Activated T-helper 2 cell treated with anti-CD3 and anti-CD28 coated beads, Interferon-gamma antibody, Interleukin-2, Interleukin-4, amounts not matched to agents 10 μg/mL and 5 μg/mL and 100 μg/mL, durations not matched to agents 14 hours and 24 hours and 36 hours (primary cell): ENCODE data around the gene MTMR3. TPM values are rescaled to one million over a fixed set of nuclear protein-coding genes. Genes with fewer than 3 reads are reported as not detected.

Experiments
- DNase-seq: peaks from one replicate; pipeline ENCODE4 v3.0.0; 2021; ENCODE audit warnings: low spot score
- H3K27ac Mint-ChIP-seq: one replicate; pipeline ENCODE4 v1.8.0; 2021; ENCODE audit warnings: mixed read lengths
- H3K27me3 Mint-ChIP-seq: one replicate; pipeline ENCODE4 v1.8.0; 2021; ENCODE audit warnings: low read depth, mixed read lengths
- H3K36me3 Mint-ChIP-seq: one replicate; pipeline ENCODE4 v1.8.0; 2021; ENCODE audit warnings: low read depth, mixed read lengths
- H3K4me1 Mint-ChIP-seq: one replicate; pipeline ENCODE4 v1.8.0; 2021; ENCODE audit warnings: low read depth, mixed read lengths
- H3K4me3 Mint-ChIP-seq: one replicate; pipeline ENCODE4 v1.8.0; 2021; ENCODE audit warnings: low read depth, mild to moderate bottlenecking, moderate library complexity, mixed read lengths
- H3K9me3 Mint-ChIP-seq: one replicate; pipeline ENCODE4 v1.8.0; 2021; ENCODE audit warnings: mixed read lengths
- intact Hi-C: fragments of 100-400 bp; cut with micrococcal nuclease; formaldehyde crosslinking; loops from one replicate; pipeline ENCODE4 v1.15.1; 2023
- total RNA-seq: library from RNA; stranded (reverse); gene quantifications from 2 replicates; pipeline ENCODE4 v1.2.3, GENCODE V29; 2022

Gene MTMR3
- total RNA-seq, 1 donor from 2014 or later: 22.1 TPM

DNA sequence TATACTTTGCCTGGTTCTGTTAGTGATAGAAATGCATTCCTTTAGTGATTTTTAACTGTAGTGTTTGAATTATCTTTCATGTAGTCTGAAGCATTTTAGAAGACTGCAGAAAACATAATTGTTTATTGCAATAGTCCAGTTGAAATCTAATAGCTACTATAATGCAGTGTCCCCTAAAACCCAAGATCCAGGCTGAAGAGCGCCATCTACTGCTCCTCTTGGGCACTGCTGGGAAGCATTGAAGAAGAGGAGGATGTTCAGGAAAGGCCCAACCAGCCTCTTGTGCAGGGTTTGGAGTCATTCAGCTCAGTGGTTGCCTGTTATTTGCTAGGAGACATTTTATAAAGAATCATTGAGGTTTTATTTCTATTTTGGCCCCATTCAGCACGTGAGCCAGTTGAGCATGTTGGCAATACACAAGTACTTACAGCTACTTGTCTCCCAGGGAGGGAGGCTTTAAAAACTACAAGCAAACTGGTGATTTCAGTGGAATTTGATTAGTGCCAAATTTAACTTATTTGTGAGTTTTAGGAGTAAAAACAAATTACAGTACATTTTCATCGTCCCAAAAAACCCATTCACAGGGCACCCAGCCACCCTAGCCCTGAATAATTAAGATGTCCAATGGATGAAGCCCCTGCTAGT is 122.4 kb downstream of the MTMR3 start:
- H3K4me1 Mint-ChIP-seq: peaks cover 13% of the 10 kb centered on the region
- no peaks in the 10 kb centered on the region for H3K9me3 Mint-ChIP-seq
- intact Hi-C loops: loop anchor here (10.0 kb wide), 4 partner anchors 121 to 381 kb away; partner anchors contain the start of gene MTMR3
- no peak overlapping the region for H3K4me3 Mint-ChIP-seq
- H3K27me3 Mint-ChIP-seq: no peaks in the 10 kb centered on the region
- H3K27ac Mint-ChIP-seq: no peak overlapping the region
- peaks cover 31% of the 10 kb centered on the region for H3K36me3 Mint-ChIP-seq
- peak; percentile 46 for DNase-seq

DNA sequence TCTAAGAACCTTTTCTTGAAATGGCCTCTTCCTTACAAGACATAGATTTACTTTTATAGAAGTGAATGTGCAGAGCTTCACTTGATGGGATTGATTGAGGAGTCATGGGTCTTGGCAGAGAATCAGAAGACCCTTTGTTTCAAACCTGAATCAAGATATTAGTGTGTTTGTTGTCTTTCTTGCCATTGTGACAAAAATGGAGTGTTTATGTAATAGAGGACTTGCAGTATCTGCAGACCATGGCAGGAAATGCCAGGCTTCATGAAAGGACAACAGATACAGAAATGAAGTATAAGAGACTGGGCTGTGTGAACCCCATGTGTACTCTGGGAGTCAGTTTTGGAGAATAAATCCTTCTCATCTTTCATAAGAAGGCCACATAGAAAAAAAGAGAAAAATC is 124.4 kb downstream of the MTMR3 start:
- H3K36me3 Mint-ChIP-seq: peaks cover 36% of the 10 kb centered on the region
- no peak overlapping the region for H3K4me3 Mint-ChIP-seq
- no peak for DNase-seq
- no peak overlapping the region for H3K27ac Mint-ChIP-seq
- H3K9me3 Mint-ChIP-seq: no peaks in the 10 kb centered on the region
- intact Hi-C loops: loop anchor here (10.0 kb wide), 4 partner anchors 123 to 383 kb away; partner anchors contain the start of gene MTMR3
- no peaks in the 10 kb centered on the region for H3K27me3 Mint-ChIP-seq
- peaks cover 8% of the 10 kb centered on the region for H3K4me1 Mint-ChIP-seq

DNA sequence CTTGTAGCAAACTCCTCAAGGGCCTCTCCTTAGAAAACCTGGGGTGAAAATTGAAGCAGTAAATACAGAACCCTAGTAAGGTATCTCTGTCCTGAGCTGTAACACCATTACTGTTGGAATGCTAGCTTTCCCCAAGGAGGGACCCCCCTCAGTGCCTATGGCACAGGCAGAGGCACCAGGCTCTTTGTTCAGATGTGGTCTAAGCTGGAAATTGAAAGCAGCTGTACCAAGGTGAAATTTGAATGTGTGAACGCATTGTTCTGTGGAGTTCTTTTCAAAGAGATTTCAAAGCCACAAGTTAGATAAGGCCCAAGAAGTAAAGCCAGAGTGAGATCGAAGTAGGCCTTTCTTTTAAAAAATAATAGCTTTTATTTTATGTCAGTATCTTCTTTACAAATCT is 125.4 kb downstream of the MTMR3 start:
- intact Hi-C loops: loop anchor here (10.0 kb wide), 4 partner anchors 124 to 384 kb away; partner anchors contain the start of gene MTMR3
- Mint-ChIP-seq H3K9me3 (no peaks in the 10 kb centered on the region), H3K27ac (no peak overlapping the region), H3K4me3 (no peak overlapping the region), H3K27me3 (no peaks in the 10 kb centered on the region), H3K4me1 (peaks cover 8% of the 10 kb centered on the region), H3K36me3 (peaks cover 45% of the 10 kb centered on the region)
- no peak for DNase-seq

DNA sequence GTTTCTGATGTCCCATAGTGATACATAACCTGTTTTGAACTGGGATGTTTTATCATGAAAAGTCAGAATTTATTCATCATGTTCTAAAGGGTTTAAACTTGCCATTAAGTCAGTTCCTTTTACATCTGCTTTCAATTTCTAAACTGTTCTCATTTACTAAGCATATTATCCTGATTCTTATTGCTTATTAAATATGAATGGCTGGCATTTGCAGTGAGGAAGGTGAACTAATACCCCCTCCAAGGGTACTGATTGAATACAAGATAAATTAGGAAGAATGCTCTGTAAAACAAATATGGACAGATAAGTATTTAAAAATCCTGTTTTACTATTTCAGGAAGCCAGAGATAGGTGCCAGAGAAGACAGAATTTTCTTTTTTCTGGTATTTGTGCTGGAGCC is 126.5 kb downstream of the MTMR3 start:
- intact Hi-C loops: loop anchor here (10.0 kb wide), 4 partner anchors 125 to 385 kb away; partner anchors contain the start of gene MTMR3
- Mint-ChIP-seq H3K4me3 (no peak overlapping the region), H3K4me1 (peaks cover 8% of the 10 kb centered on the region), H3K27ac (no peak overlapping the region), H3K36me3 (peaks cover 51% of the 10 kb centered on the region), H3K27me3 (no peaks in the 10 kb centered on the region), H3K9me3 (no peaks in the 10 kb centered on the region)
- DNase-seq: no peak

DNA sequence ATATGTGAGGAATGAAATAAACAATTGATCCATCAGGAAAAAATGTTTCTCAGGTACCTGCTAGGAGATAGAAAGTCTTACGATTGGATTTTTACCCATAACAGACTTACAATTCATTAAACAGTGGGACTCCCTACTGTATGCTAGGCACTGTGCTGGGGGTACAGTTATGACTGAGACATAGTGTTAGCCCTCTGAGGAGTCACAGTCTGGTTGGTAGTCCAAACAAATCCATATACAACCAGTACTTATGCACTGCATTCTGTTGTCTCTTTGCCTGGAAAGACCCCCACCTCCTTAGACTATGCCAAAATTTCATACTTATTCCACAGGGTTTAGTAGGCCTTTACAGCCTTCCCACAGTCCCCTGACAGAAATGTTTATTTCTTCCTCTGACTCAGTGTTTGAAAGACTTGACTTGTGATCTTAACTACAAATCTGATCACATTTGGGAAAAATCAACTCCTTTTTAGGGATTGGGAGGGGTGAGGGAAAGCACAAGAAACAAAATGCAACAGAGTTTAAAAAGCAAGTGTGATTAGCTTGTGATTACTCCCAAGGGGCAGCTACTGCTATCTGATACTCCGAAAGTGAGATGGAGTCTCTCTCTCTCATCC is 127.9 kb downstream of the MTMR3 start:
- no peak for DNase-seq
- Mint-ChIP-seq H3K4me3 (no peak overlapping the region), H3K27ac (no peak overlapping the region), H3K9me3 (no peaks in the 10 kb centered on the region), H3K27me3 (no peaks in the 10 kb centered on the region), H3K36me3 (peaks cover 57% of the 10 kb centered on the region), H3K4me1 (peaks cover 4% of the 10 kb centered on the region)
- intact Hi-C loops: no loop called here

DNA sequence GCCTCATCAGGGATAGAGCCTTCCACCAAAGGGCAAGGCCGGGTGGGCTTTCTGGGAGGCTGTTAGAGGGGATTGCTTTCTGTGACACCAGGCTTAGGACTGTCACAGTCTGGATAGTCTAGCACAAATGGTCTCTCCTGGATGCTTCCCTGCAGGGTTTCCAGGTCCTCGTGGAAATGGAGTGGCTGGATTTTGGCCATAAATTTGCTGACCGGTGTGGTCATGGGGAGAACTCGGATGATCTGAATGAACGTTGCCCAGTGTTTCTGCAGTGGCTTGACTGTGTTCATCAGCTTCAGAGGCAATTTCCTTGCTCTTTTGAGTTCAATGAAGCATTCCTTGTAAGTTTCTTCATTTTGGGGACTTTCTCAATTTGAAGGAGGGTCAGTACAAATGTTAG is 130.2 kb downstream of the MTMR3 start:
- Mint-ChIP-seq H3K4me3 (no peak overlapping the region), H3K4me1 (peaks cover 3% of the 10 kb centered on the region), H3K27ac (no peak overlapping the region), H3K9me3 (no peaks in the 10 kb centered on the region), H3K36me3 (peaks cover 57% of the 10 kb centered on the region), H3K27me3 (no peaks in the 10 kb centered on the region)
- DNase-seq: no peak
- intact Hi-C loops: no loop called here

DNA sequence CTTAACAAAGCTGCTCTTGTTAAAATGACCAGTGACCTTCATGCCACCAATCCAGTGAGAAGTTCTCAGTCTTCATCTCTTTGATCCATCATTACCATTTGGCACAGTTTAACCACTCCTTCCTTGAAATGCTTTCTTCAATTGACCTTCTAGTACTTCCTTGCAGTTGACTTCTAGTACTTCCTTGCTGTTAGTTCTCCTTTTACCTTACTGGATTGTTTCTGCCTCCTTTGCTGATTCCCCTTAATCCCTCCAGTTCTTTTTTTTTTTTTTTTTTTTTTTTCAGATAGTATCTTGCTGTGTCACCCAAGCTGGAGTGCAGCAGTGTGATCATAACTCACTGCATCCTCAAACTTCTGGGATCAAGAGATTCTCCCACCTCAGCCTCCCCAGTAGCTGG is 131.3 kb downstream of the MTMR3 start:
- Mint-ChIP-seq H3K27me3 (no peaks in the 10 kb centered on the region), H3K4me3 (no peak overlapping the region), H3K36me3 (peaks cover 54% of the 10 kb centered on the region), H3K27ac (no peak overlapping the region), H3K9me3 (no peaks in the 10 kb centered on the region), H3K4me1 (no peaks in the 10 kb centered on the region)
- no peak for DNase-seq
- intact Hi-C loops: no loop called here

DNA sequence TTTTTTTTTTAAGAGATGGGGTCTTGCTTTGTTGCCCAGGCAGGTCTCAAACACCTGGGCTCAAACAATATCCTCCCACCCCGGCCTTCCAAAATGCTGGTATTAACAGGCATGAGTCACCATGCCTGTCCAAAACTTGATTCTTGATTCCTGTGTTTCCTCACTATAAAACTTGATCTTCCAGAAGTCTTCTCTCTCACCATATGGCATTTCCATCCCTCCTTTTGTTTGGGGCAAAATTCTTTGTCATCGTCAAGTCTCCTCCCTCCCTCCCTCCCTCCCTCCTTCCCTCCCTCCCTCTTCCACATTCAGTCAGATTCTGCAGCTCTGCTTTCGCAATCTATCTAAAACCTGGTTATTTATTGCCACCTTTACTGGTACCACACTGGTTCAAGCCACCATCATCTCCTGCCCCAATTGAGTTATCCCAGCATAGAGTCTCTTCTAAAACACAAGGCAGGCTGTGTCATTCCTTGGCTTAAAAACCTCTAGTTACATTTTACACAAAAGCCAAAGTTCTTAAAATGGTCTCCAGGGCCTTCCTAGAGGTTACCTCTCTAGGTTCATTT is 132.3 kb downstream of the MTMR3 start:
- intact Hi-C loops: no loop called here
- no peaks in the 10 kb centered on the region for H3K4me1 Mint-ChIP-seq
- H3K27me3 Mint-ChIP-seq: no peaks in the 10 kb centered on the region
- no peaks in the 10 kb centered on the region for H3K9me3 Mint-ChIP-seq
- H3K4me3 Mint-ChIP-seq: no peak overlapping the region
- no peak for DNase-seq
- H3K36me3 Mint-ChIP-seq: peaks cover 60% of the 10 kb centered on the region
- H3K27ac Mint-ChIP-seq: no peak overlapping the region

DNA sequence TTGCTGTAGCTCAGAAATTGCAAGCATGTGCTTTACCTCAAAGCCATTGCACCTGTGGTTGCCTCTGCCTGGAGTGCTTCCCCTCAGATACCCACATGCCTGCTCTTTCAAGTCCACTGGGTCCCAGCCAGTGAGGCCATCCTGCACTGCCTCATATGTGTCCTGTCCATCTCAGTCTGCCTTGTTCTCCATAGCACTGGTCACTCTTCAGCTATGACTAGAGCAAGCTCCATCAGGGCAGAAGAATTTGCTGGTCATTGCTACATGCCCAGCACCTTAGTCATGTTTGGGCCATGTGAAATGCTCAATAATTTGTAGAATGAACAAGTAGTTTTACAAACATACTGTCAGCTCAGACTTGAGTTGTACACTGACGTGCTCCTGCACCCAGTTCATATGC is 132.9 kb downstream of the MTMR3 start:
- Mint-ChIP-seq H3K36me3 (peaks cover 64% of the 10 kb centered on the region), H3K27me3 (no peaks in the 10 kb centered on the region), H3K4me1 (no peaks in the 10 kb centered on the region), H3K27ac (no peak overlapping the region), H3K4me3 (no peak overlapping the region), H3K9me3 (no peaks in the 10 kb centered on the region)
- intact Hi-C loops: no loop called here
- DNase-seq: no peak

DNA sequence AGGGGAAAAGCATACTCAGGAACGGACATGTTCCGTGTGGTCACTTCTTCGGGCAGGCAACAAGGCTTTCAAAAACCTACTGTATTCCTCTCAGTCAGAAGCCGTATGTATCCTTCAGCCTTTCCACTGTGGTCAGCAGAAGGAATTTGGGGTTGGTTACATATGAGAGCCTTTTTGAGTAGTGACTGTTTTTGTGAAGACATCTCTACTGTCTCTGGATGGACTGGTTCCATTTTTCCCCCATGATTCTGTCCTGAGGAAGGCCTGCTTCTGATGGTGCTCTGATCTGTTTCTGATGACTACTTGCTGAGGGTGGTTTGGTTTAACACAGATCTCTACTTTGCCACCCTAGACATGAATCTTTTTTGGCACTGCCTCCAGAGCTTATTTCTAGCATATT is 133.6 kb downstream of the MTMR3 start:
- Mint-ChIP-seq H3K4me3 (no peak overlapping the region), H3K27ac (no peak overlapping the region), H3K4me1 (no peaks in the 10 kb centered on the region), H3K27me3 (no peaks in the 10 kb centered on the region), H3K36me3 (peaks cover 63% of the 10 kb centered on the region), H3K9me3 (no peaks in the 10 kb centered on the region)
- intact Hi-C loops: no loop called here
- DNase-seq: no peak

DNA sequence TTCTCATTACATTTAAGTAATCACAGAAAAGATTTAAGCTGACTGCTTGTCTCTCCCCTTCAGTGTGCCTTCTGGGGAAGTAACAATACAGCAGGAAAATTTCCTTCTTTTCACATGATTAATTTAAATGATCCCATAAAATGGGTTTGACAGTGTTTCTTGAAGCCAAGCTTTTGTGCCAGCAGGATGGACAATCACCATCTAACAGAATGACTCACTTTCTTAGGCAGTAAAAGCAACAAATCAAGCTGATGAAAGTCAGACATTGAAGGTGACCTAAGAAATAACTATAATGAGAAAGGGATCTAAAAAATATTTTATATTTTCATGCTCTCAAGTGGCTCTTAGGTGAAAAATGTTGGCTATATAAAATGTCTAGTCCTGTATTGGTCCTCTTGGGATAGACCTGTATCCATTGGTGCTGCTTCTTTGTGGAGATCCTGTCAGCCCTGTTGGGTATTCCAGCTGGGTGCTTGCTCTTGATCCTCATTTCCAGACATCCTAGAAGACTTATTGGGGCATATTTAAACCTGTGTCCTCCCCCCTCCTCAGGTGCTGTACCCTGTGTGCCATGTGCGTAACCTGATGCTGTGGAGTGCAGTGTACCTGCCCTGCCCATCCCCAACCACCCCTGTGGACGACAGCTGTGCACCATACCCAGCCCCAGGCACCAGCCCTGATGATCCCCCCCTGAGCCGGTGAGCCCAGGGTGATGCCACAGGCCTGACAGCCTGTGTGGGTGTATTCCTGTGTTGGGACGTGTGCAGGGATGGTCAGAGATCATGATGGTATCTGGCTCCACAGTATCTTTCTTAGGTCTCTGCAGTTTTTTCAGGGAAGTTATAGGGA is 134.6 kb downstream of the MTMR3 start:
- H3K27ac Mint-ChIP-seq: no peak overlapping the region
- intact Hi-C loops: no loop called here
- no peak overlapping the region for H3K4me3 Mint-ChIP-seq
- H3K4me1 Mint-ChIP-seq: no peaks in the 10 kb centered on the region
- H3K27me3 Mint-ChIP-seq: no peaks in the 10 kb centered on the region
- no peak for DNase-seq
- no peaks in the 10 kb centered on the region for H3K9me3 Mint-ChIP-seq
- peaks cover 62% of the 10 kb centered on the region for H3K36me3 Mint-ChIP-seq

DNA sequence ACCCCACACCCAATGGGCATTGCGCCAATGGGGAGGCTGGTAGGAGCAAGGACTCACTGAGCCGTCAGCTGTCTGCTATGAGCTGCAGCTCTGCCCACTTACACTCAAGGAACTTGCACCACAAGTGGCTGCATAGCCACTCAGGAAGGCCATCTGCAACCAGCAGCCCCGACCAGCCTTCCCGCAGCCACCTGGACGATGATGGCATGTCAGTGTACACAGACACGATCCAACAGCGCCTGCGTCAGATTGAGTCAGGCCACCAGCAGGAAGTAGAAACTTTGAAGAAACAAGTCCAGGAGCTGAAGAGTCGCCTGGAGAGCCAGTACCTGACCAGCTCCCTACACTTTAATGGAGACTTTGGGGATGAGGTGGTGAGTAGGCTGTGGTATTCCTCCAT is 137.5 kb downstream of the MTMR3 start:
- Mint-ChIP-seq H3K27ac (no peak overlapping the region), H3K9me3 (no peaks in the 10 kb centered on the region), H3K36me3 (peaks cover 65% of the 10 kb centered on the region), H3K4me1 (peaks cover 9% of the 10 kb centered on the region), H3K4me3 (no peak overlapping the region), H3K27me3 (no peaks in the 10 kb centered on the region)
- DNase-seq: no peak
- intact Hi-C loops: no loop called here
